Measurements from ENCODE around the gene CIAO2B.
A peak's percentile ranks its signal among the peaks of the same experiment; 100 is the strongest.
"Not testable (repeated sequence)": the region's sequence is repeated elsewhere in the genome, so short reads cannot be mapped to it uniquely, and the experiment has no call there.

CIAO2B gene

GRCh38 chr16:66960270-66960669 lies 26.1 kb upstream of the CIAO2B start:
- no peak overlapping the region for H2BK5ac ChIP-seq (ENCODE audit: low read length)

DNA sequence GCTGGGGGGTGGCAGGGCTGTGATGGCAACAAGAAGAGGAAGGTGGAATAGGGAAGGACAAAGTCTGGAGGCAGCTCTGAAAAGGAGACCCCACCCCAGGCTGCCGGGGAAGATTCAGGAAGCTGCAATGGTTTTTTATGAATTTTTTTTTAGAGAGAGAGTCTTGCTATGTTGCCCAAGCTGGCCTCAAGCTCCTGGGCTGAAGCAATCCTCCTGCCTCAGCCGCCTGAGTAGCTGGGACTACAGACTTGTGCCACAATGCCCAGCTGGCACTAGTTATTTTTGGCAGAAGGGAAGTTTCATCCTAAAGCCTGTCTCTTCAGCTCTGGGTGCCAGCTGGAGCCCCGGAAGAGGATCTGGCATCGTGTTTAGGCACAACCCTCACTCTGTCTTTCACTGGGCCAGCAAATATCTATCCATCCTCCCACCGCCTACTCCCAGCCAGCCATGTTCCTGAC lies 25.5 kb upstream of the CIAO2B start:
- no peak overlapping the region for H3K4ac ChIP-seq (ENCODE audit: low read length)
- no peak overlapping the region for H2BK15ac ChIP-seq (ENCODE audit: low read length)

More at GRCh38 chr16:66960270-66960669, 26.1 kb upstream of the CIAO2B start:
- Histone ChIP-seq H2AK5ac (ENCODE audit: low read depth, low read length) (no peak overlapping the region), H3K23ac (ENCODE audit: low read depth, low read length, poor library complexity) (no peak overlapping the region), H2AFZ (ENCODE audit: low read length) (no peak overlapping the region), H3K79me1 (ENCODE audit: low read depth, low read length) (peaks cover 2% of the 10 kb centered on the region), H3K4ac (ENCODE audit: low read length) (no peak overlapping the region), H3K4me3 (ENCODE audit: low read length in 2 of 2) (no peak overlapping the region), H3K4me1 (ENCODE audit: control insufficient read depth in 2 of 2, insufficient read depth in 1 of 2, low read depth in 1 of 2, low read length in 2 of 2) (peaks cover 3% of the 10 kb centered on the region in 2 donors), H3K18ac (ENCODE audit: low read length) (no peak overlapping the region), H3K27ac (replicated peaks; ENCODE audit: low read length) (no peak overlapping the region), H2BK12ac (ENCODE audit: low read length) (no peak overlapping the region), H3K36me3 (replicated peaks in 1 of 2; ENCODE audit: control insufficient read depth in 2 of 2, insufficient read depth in 2 of 2, low read length in 2 of 2) (no peaks in the 10 kb centered on the region), H3K9ac (ENCODE audit: low read depth, low read length, poor library complexity) (no peak overlapping the region), H3K4me2 (ENCODE audit: insufficient read depth, low read length, poor library complexity, severe bottlenecking) (no peak overlapping the region), H4K8ac (ENCODE audit: low read depth, low read length) (no peak overlapping the region), H3K27me3 (ENCODE audit: control insufficient read depth in 3 of 3, insufficient read depth in 3 of 3, low read depth in 1 of 3, low read length in 3 of 3) (peaks cover 0 to 21% (median 0%) of the 10 kb centered on the region in 3 experiments), H2BK15ac (ENCODE audit: low read length) (no peak overlapping the region), H3K9me3 (replicated peaks in 1 of 2; ENCODE audit: control insufficient read depth in 2 of 2, insufficient read depth in 1 of 2, low read depth in 1 of 2, low read length in 2 of 2) (no peaks in the 10 kb centered on the region), H2BK120ac (ENCODE audit: low read depth, low read length) (no peak overlapping the region), H4K91ac (ENCODE audit: low read depth, low read length, poor library complexity) (peak overlapping the region; percentile 75), H3K14ac (ENCODE audit: low read length) (no peak overlapping the region)
- no CpG with 5 or more reads among the region's 1 CpG for WGBS, 2 donors (ENCODE audit: extremely low coverage in 2 of 2, insufficient read length in 2 of 2, insufficient replicate concordance in 1 of 2)
- DNase-seq (ENCODE audit: low spot score), result no peak

GRCh38 chr16:66958857-66959703 lies 24.9 kb upstream of the CIAO2B start:
- no peaks in the 10 kb centered on the region for H3K36me3 ChIP-seq (replicated peaks in 1 of 2; ENCODE audit: control insufficient read depth in 2 of 2, insufficient read depth in 2 of 2, low read length in 2 of 2)
- no peaks in the 10 kb centered on the region for H3K9me3 ChIP-seq (replicated peaks in 1 of 2; ENCODE audit: control insufficient read depth in 2 of 2, insufficient read depth in 1 of 2, low read depth in 1 of 2, low read length in 2 of 2)
- no peak overlapping the region for H2BK12ac ChIP-seq (ENCODE audit: low read length)
- no peak for DNase-seq (ENCODE audit: low spot score)
- no peak overlapping the region for H3K4ac ChIP-seq (ENCODE audit: low read length)
- H3K79me1 ChIP-seq (ENCODE audit: low read depth, low read length), result peaks cover 2% of the 10 kb centered on the region
- H2AFZ ChIP-seq (ENCODE audit: low read length), result no peak overlapping the region
- H3K23ac ChIP-seq (ENCODE audit: low read depth, low read length, poor library complexity), result no peak overlapping the region
- H2AK5ac ChIP-seq (ENCODE audit: low read depth, low read length), result no peak overlapping the region
- WGBS, 2 donors (ENCODE audit: extremely low coverage in 2 of 2, insufficient read length in 2 of 2, insufficient replicate concordance in 1 of 2), result no CpG with 5 or more reads among the region's 7 CpGs
- no peak overlapping the region for H3K18ac ChIP-seq (ENCODE audit: low read length)
- H3K27me3 ChIP-seq (ENCODE audit: control insufficient read depth in 3 of 3, insufficient read depth in 3 of 3, low read depth in 1 of 3, low read length in 3 of 3), result peaks cover 0 to 23% (median 0%) of the 10 kb centered on the region in 3 experiments
- no peak overlapping the region for H2BK15ac ChIP-seq (ENCODE audit: low read length)
- H2BK5ac ChIP-seq (ENCODE audit: low read length), result no peak overlapping the region
- peaks cover 3% of the 10 kb centered on the region in 2 donors for H3K4me1 ChIP-seq (ENCODE audit: control insufficient read depth in 2 of 2, insufficient read depth in 1 of 2, low read depth in 1 of 2, low read length in 2 of 2)
- no peak overlapping the region for H4K8ac ChIP-seq (ENCODE audit: low read depth, low read length)
- no peak overlapping the region for H3K27ac ChIP-seq (replicated peaks; ENCODE audit: low read length)
- H3K14ac ChIP-seq (ENCODE audit: low read length), result no peak overlapping the region
- peak overlapping the region in 1 of 2 donors; percentile 57 for H3K4me3 ChIP-seq (ENCODE audit: low read length in 2 of 2)
- no peak overlapping the region for H2BK120ac ChIP-seq (ENCODE audit: low read depth, low read length)
- no peak overlapping the region for H3K9ac ChIP-seq (ENCODE audit: low read depth, low read length, poor library complexity)
- H3K4me2 ChIP-seq (ENCODE audit: insufficient read depth, low read length, poor library complexity, severe bottlenecking), result no peak overlapping the region
- no peak overlapping the region for H4K91ac ChIP-seq (ENCODE audit: low read depth, low read length, poor library complexity)

More for the DNA sequence above, 25.5 kb upstream of the CIAO2B start:
- Histone ChIP-seq H2AFZ (ENCODE audit: low read length) (no peak overlapping the region), H4K8ac (ENCODE audit: low read depth, low read length) (no peak overlapping the region), H3K4me2 (ENCODE audit: insufficient read depth, low read length, poor library complexity, severe bottlenecking) (no peak overlapping the region), H3K9me3 (replicated peaks in 1 of 2; ENCODE audit: control insufficient read depth in 2 of 2, insufficient read depth in 1 of 2, low read depth in 1 of 2, low read length in 2 of 2) (no peaks in the 10 kb centered on the region), H3K79me1 (ENCODE audit: low read depth, low read length) (peaks cover 2% of the 10 kb centered on the region), H3K27me3 (ENCODE audit: control insufficient read depth in 3 of 3, insufficient read depth in 3 of 3, low read depth in 1 of 3, low read length in 3 of 3) (peaks cover 0 to 23% (median 0%) of the 10 kb centered on the region in 3 experiments), H3K23ac (ENCODE audit: low read depth, low read length, poor library complexity) (no peak overlapping the region), H3K18ac (ENCODE audit: low read length) (no peak overlapping the region), H2BK120ac (ENCODE audit: low read depth, low read length) (no peak overlapping the region), H2BK5ac (ENCODE audit: low read length) (no peak overlapping the region), H3K4me1 (ENCODE audit: control insufficient read depth in 2 of 2, insufficient read depth in 1 of 2, low read depth in 1 of 2, low read length in 2 of 2) (peaks cover 3% of the 10 kb centered on the region in 2 donors), H2BK12ac (ENCODE audit: low read length) (no peak overlapping the region), H3K14ac (ENCODE audit: low read length) (no peak overlapping the region), H3K4me3 (ENCODE audit: low read length in 2 of 2) (no peak overlapping the region), H2AK5ac (ENCODE audit: low read depth, low read length) (no peak overlapping the region), H3K36me3 (replicated peaks in 1 of 2; ENCODE audit: control insufficient read depth in 2 of 2, insufficient read depth in 2 of 2, low read length in 2 of 2) (no peaks in the 10 kb centered on the region), H4K91ac (ENCODE audit: low read depth, low read length, poor library complexity) (peak overlapping the region; percentile 75), H3K9ac (ENCODE audit: low read depth, low read length, poor library complexity) (no peak overlapping the region), H3K27ac (replicated peaks; ENCODE audit: low read length) (no peak overlapping the region)
- no peak for DNase-seq (ENCODE audit: low spot score)
- whole genome bisulfite sequencing, 2 donors (ENCODE audit: extremely low coverage in 2 of 2, insufficient read length in 2 of 2, insufficient replicate concordance in 1 of 2), result no CpG with 5 or more reads among the region's 5 CpGs

DNA sequence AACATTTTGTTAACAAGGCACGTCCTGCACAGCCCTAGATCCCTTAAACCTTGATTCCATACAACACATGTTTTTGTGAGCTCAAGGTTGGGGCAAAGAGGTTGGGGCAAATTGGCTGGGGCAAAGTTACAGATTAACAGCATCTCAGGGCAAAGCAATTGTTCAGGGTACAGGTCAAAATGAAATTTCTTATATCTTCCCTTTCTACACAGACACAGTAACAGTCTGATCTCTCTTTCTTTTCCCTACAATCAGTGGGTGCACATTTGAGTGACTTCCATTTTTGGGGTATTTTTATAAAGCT lies 21.9 kb upstream of the CIAO2B start:
- not testable (repeated sequence) for H3K9me3 ChIP-seq (replicated peaks in 1 of 2; ENCODE audit: control insufficient read depth in 2 of 2, insufficient read depth in 1 of 2, low read depth in 1 of 2, low read length in 2 of 2); H3K4me2 ChIP-seq (ENCODE audit: insufficient read depth, low read length, poor library complexity, severe bottlenecking); H3K79me1 ChIP-seq (ENCODE audit: low read depth, low read length); H2AFZ ChIP-seq (ENCODE audit: low read length); H4K8ac ChIP-seq (ENCODE audit: low read depth, low read length); H3K4me3 ChIP-seq (ENCODE audit: low read length in 2 of 2); H2AK5ac ChIP-seq (ENCODE audit: low read depth, low read length); H3K4ac ChIP-seq (ENCODE audit: low read length); H2BK12ac ChIP-seq (ENCODE audit: low read length); H4K91ac ChIP-seq (ENCODE audit: low read depth, low read length, poor library complexity); H3K27ac ChIP-seq (replicated peaks; ENCODE audit: low read length); H3K4me1 ChIP-seq (ENCODE audit: control insufficient read depth in 2 of 2, insufficient read depth in 1 of 2, low read depth in 1 of 2, low read length in 2 of 2); DNase-seq (ENCODE audit: low spot score); H2BK15ac ChIP-seq (ENCODE audit: low read length); H3K14ac ChIP-seq (ENCODE audit: low read length); H2BK5ac ChIP-seq (ENCODE audit: low read length); H3K23ac ChIP-seq (ENCODE audit: low read depth, low read length, poor library complexity); H3K36me3 ChIP-seq (replicated peaks in 1 of 2; ENCODE audit: control insufficient read depth in 2 of 2, insufficient read depth in 2 of 2, low read length in 2 of 2); H2BK120ac ChIP-seq (ENCODE audit: low read depth, low read length); H3K18ac ChIP-seq (ENCODE audit: low read length); H3K9ac ChIP-seq (ENCODE audit: low read depth, low read length, poor library complexity)
- no CpG with 5 or more reads among the region's 1 CpG for WGBS, 2 donors (ENCODE audit: extremely low coverage in 2 of 2, insufficient read length in 2 of 2, insufficient replicate concordance in 1 of 2)
- peaks cover 0 to 28% (median 0%) of the 10 kb centered on the region in 3 experiments for H3K27me3 ChIP-seq (ENCODE audit: control insufficient read depth in 3 of 3, insufficient read depth in 3 of 3, low read depth in 1 of 3, low read length in 3 of 3)

Data from neuronal stem cell (in vitro differentiated cells).